HFFc6 (cell line): ENCODE results near the gene ARHGEF16. TPM values are rescaled to one million over a fixed set of nuclear protein-coding genes. Genes with fewer than 3 reads are reported as not detected.
A peak's percentile ranks its signal among the peaks of the same experiment; 100 is the strongest.

Experiments used
- DNase-seq: peaks from one replicate; pipeline ENCODE4 v3.0.0-alpha.2; 2018
- H3K27ac Mint-ChIP-seq: 2 replicates; pipeline ENCODE4 v1.8.0; 2020; ENCODE audit warnings: mild to moderate bottlenecking, mixed read lengths
- H3K27me3 Mint-ChIP-seq: 2 replicates; pipeline ENCODE4 v1.8.0; 2021; ENCODE audit warnings: mild to moderate bottlenecking, moderate library complexity, mixed read lengths; ENCODE audit not compliant: insufficient read depth
- H3K36me3 Mint-ChIP-seq: 2 replicates; pipeline ENCODE4 v1.8.0; 2021; ENCODE audit warnings: low read depth, mixed read lengths
- H3K4me1 Mint-ChIP-seq: 2 replicates; pipeline ENCODE4 v1.8.0; 2020; ENCODE audit warnings: low read depth, mixed read lengths
- H3K4me3 Mint-ChIP-seq: 2 replicates; pipeline ENCODE4 v1.8.0; 2020; ENCODE audit warnings: mild to moderate bottlenecking, moderate library complexity, mixed read lengths
- H3K9me3 Mint-ChIP-seq: 2 replicates; pipeline ENCODE4 v1.8.0; 2020; ENCODE audit warnings: mild to moderate bottlenecking, mixed read lengths
- total RNA-seq, 6 experiments: library from RNA; stranded (reverse); fragmentation: NEBNext Ultra II Directional; extraction: Animal tissue kit (Norgen Biotek cat#: 25700); gene quantifications; 2 replicates in 1 of 6; 3 replicates in 5 of 6; pipeline ENCODE4 v1.2.3, GENCODE V29; 2021
- TF ChIP-seq, protein P1 (sequence below): fragments of 200-600 bp; sonication (generic); IDR thresholded peaks from 2 replicates; pipeline ENCODE4 v1.5.0; 2021; ENCODE audit warnings: antibody characterized with exemption, mild to moderate bottlenecking

The ARHGEF16 gene
- total RNA-seq, 6 experiments from 2014 or later = 0.08 to 0.18 (median 0.17) TPM; not detected in 3

DNA sequence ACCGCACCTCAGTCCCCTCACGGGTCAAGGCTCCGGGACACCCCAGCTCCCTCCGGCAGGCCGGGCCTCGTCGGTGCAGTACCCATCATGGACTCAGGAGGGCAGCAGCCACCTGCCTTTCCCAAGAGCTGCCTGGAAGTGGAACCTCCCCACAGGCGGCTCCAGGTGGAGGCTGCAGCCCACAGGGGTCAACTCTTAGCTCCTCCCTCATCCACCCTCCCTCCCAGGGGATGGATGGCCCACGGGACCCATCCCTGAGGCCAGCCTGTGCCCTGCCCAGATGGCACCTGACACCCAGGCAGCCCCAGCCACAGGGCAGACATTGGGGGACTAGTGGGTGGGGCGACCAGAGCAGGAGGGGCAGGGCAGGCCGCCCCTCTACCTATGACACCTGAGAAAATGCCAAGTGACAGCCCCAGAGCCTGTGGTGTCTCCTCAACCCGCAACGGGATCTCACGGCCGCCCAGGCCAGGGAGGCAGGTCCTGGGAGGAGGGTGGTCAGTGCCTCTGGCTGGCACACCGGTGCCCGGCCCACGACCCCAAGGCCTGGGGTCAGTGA, 1.2 kb upstream of the ARHGEF16 start:
- Mint-ChIP-seq H3K27me3 (peaks cover 9% of the 10 kb centered on the region), H3K9me3 (no peaks in the 10 kb centered on the region), H3K4me1 (no peaks in the 10 kb centered on the region), H3K27ac (no peak overlapping the region), H3K36me3 (no peaks in the 10 kb centered on the region), H3K4me3 (no peak overlapping the region)
- TF ChIP-seq, protein P1, sequence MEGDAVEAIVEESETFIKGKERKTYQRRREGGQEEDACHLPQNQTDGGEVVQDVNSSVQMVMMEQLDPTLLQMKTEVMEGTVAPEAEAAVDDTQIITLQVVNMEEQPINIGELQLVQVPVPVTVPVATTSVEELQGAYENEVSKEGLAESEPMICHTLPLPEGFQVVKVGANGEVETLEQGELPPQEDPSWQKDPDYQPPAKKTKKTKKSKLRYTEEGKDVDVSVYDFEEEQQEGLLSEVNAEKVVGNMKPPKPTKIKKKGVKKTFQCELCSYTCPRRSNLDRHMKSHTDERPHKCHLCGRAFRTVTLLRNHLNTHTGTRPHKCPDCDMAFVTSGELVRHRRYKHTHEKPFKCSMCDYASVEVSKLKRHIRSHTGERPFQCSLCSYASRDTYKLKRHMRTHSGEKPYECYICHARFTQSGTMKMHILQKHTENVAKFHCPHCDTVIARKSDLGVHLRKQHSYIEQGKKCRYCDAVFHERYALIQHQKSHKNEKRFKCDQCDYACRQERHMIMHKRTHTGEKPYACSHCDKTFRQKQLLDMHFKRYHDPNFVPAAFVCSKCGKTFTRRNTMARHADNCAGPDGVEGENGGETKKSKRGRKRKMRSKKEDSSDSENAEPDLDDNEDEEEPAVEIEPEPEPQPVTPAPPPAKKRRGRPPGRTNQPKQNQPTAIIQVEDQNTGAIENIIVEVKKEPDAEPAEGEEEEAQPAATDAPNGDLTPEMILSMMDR = peak; percentile 97
- DNase-seq = peak; percentile 50

DNA sequence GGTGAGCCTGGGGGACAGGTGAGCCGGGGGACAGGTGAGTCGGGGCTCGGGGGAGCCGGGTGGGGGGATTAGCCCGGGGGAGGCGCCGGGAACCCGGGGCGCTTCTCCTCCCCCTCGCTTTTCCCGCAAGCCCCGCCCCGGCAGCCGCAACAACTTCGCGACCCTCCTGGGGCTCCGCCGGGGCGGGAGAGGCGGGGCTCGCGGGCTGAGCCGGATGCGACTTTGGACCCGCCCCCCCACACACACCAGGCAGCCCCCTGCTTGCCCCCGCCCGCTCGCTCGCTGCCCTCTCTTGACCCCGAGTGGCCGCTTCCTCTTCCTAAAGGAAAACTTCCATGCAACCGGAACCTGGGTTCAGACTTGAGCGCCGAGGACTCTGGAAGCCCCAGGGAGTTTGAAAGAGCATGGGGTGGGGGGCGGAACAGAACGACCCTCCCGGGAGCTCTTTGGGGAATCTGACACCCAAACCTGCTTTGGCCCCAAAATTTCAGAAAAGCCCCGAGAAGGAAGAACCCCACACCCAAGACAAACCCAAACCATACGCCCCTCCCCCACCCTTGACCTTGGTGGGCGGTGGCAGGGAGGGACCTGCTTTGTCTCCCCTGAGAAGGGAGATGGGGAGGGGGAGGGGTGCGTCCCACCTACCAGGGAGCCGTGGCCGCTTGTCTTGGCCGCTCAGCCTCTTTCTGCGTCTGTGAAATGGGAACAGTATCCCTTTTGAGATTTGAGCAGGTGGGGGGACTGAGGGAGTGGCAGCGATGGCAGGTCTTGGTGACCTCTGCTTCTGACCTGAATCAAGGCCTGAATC, 550 bp downstream of the ARHGEF16 start:
- no peaks in the 10 kb centered on the region for H3K36me3 Mint-ChIP-seq
- DNase-seq = no peak
- H3K27ac Mint-ChIP-seq = no peak overlapping the region
- H3K4me3 Mint-ChIP-seq = no peak overlapping the region; the same call in 1 of the 2 replicates
- peaks cover 20% of the 10 kb centered on the region for H3K27me3 Mint-ChIP-seq
- no peaks in the 10 kb centered on the region for H3K9me3 Mint-ChIP-seq
- H3K4me1 Mint-ChIP-seq = no peaks in the 10 kb centered on the region
- TF ChIP-seq, protein P1 = no peak

DNA sequence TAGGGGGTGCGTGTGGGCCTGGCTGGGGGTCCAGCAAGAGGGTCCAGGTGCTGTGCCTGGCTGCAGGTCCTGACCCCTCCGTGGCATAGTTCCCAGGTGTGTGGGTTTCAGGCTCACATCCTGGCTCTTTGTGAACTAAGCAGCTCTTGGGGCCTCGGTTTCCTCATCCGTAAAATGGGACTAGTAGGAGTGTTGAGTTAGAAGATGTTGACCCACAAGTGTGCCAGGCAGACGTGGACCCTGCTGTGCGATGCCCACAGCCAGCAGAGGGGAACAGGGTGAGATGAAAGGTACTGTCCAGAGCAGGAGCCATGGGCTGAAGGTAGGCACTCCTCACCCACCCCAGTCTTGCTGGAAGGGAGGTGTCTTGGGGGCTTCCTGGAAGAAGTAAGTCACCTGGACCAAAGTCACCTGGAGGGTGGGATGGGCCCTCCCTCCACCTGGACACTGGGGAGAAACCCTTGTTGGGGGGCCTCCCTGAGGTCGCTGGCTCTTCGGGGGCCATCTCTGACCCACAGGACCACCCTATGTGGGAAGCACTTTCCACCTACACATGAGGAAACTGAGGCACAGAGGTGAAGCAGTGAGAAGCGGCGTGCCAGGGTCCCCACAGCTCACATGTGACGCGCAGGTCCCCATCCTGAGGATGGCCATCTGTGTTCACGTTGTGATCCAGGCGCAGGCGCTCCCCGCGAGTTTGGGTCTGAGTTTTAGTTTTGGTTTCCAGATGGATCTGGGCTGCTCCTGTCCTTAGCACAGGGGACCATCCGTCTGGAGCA, 1.4 kb downstream of the ARHGEF16 start:
- TF ChIP-seq, protein P1 = no peak
- Mint-ChIP-seq H3K9me3 (no peaks in the 10 kb centered on the region), H3K4me3 (no peak overlapping the region), H3K4me1 (peaks cover 5% of the 10 kb centered on the region; the same call in 1 of the 2 replicates), H3K36me3 (no peaks in the 10 kb centered on the region), H3K27ac (no peak overlapping the region), H3K27me3 (peaks cover 28% of the 10 kb centered on the region)
- no peak for DNase-seq

DNA sequence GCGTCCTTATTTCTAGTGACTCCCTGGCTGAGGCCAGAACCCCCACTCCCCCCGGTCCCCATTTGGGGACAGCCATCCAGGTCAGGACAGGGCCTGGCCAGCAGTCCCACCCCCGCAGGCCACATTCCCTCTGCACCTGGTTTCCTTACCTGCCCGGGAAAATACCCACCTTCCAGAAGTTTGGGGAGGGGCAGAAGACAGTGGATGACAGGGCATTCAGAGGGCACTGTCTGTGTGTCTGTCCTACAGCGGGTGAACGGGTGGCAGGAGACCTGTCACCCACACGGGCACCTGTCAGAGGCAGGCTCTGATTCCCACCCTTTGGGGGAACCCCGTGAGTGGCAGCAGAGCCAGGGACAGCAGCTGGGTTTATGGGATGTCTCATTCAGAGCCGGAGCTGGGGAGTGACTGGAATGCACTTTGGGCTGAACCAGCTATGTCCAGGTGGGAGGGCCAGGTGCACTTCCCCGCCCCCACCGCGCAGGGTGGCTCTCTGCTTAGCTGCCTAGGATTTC, 2.0 kb downstream of the ARHGEF16 start:
- H3K36me3 Mint-ChIP-seq = no peaks in the 10 kb centered on the region
- peaks cover 9% of the 10 kb centered on the region; the same call in 1 of the 2 replicates for H3K4me1 Mint-ChIP-seq
- TF ChIP-seq, protein P1 = no peak
- no peak overlapping the region for H3K4me3 Mint-ChIP-seq
- DNase-seq = no peak
- H3K27me3 Mint-ChIP-seq = peaks cover 30% of the 10 kb centered on the region
- no peak overlapping the region for H3K27ac Mint-ChIP-seq
- no peaks in the 10 kb centered on the region for H3K9me3 Mint-ChIP-seq
